ENCODE data around the gene RGSL1. TPM values are rescaled to one million over a fixed set of nuclear protein-coding genes. Genes with fewer than 3 reads are reported as not detected.

RGSL1 gene
- total and polyA plus RNA-seq, 9 of the 15 experiments (the other 6 are each of a cell fraction or from before 2014, with no cell fraction given), result 0.03 TPM; not detected in 8

- CTCF ChIA-PET (ENCODE audit: low intra/inter-chr PET ratio), result no interaction called here
- H3K9me1 ChIP-seq (ENCODE audit: control insufficient read depth, insufficient read depth, low read length), result no peaks in the 10 kb centered on the region
- H3K27ac ChIP-seq (ENCODE audit: extremely low read depth, low read depth, low read length), result no peak overlapping the region
- no peaks in the 10 kb centered on the region for H3K9me3 ChIP-seq (replicated peaks; ENCODE audit: control insufficient read depth, insufficient read depth, low read depth, low read length)
- FAIRE-seq, result no peak
- in situ Hi-C loops (cut with MboI) (no loop called here), intact Hi-C loops (cut with micrococcal nuclease) (no loop called here)
- H2AFZ ChIP-seq (ENCODE audit: low read depth, low read length), result no peak overlapping the region
- TF ChIP-seq MECOM (CRISPR knock-in tag; IDR thresholded peaks at IDR 0.05), result no peak
- TF ChIP-seq ZFX (CRISPR knock-in tag; IDR thresholded peaks at IDR 0.05), result no peak
- no peak for TF ChIP-seq ZNF431 (CRISPR knock-in tag; IDR thresholded peaks at IDR 0.05)
- TF ChIP-seq THRB (CRISPR knock-in tag; conservative IDR thresholded peaks at IDR 0.05), result no peak
- TF ChIP-seq, protein P1, sequence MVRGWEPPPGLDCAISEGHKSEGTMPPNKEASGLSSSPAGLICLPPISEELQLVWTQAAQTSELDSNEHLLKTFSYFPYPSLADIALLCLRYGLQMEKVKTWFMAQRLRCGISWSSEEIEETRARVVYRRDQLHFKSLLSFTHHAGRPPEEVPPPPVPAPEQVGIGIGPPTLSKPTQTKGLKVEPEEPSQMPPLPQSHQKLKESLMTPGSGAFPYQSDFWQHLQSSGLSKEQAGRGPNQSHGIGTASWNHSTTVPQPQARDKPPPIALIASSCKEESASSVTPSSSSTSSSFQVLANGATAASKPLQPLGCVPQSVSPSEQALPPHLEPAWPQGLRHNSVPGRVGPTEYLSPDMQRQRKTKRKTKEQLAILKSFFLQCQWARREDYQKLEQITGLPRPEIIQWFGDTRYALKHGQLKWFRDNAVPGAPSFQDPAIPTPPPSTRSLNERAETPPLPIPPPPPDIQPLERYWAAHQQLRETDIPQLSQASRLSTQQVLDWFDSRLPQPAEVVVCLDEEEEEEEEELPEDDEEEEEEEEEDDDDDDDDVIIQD (CRISPR knock-in tag; IDR thresholded peaks at IDR 0.05), result no peak
- TF ChIP-seq HDGF (IDR thresholded peaks at IDR 0.05), result no peak
- TF ChIP-seq, protein P2, sequence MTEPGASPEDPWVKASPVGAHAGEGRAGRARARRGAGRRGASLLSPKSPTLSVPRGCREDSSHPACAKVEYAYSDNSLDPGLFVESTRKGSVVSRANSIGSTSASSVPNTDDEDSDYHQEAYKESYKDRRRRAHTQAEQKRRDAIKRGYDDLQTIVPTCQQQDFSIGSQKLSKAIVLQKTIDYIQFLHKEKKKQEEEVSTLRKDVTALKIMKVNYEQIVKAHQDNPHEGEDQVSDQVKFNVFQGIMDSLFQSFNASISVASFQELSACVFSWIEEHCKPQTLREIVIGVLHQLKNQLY (CRISPR knock-in tag; conservative IDR thresholded peaks at IDR 0.05), result no peak
- no peak for TF ChIP-seq HNRNPH1 (optimal IDR thresholded peaks at IDR 0.05; ENCODE audit: low read depth, low read length)
- no peak for TF ChIP-seq SIRT6 (IDR thresholded peaks at IDR 0.05; ENCODE audit: low read depth, low read length)
- no peak for TF ChIP-seq ARID2 (IDR thresholded peaks at IDR 0.05)
- no peak for TF ChIP-seq RFX7 (CRISPR knock-in tag; IDR thresholded peaks at IDR 0.05)
- no peak for TF ChIP-seq ZNF395 (CRISPR knock-in tag; IDR thresholded peaks at IDR 0.05)
- no peak for TF ChIP-seq RFX5 (IDR thresholded peaks at IDR 0.05; ENCODE audit: low read depth, low read length)
- no TSS peak for BruUV-seq (replicated peaks)
- 3% methylated on average over 2 of the region's 2 CpGs for WGBS (ENCODE audit: insufficient coverage, low coverage, missing lambda C conversion rate)
- no peak for ATAC-seq
- H4K20me1 ChIP-seq (replicated peaks; ENCODE audit: control insufficient read depth, insufficient read depth, low read length), result no peaks in the 10 kb centered on the region
- H3K4me2 ChIP-seq (ENCODE audit: insufficient read depth, low read length), result no peak overlapping the region
- no peak overlapping the region for H3K9ac ChIP-seq (ENCODE audit: insufficient read depth in 1 of 2, low read depth in 2 of 2, low read length in 2 of 2)
- H3K4me1 ChIP-seq (replicated peaks in 1 of 2; ENCODE audit: control insufficient read depth in 2 of 2, insufficient read depth in 2 of 2, low read length in 2 of 2), result peaks cover 9 to 10% of the 10 kb centered on the region in 2 experiments
- POLR2A ChIA-PET, result interaction anchor here (0.5 to 0.9 kb wide), 5 partner anchors 8 to 272 kb away, joined by 3 to 5 read pairs (median 3); no protein-coding TSS in a partner anchor
- no peaks in the 10 kb centered on the region for H3K36me3 ChIP-seq (ENCODE audit: control insufficient read depth, insufficient read depth, low read length)
- H3K4me3 ChIP-seq, result no peak overlapping the region
- no peak for DNase-seq (ENCODE audit: extremely low read depth in 1 of 4, low spot score in 3 of 4)
- H3K79me2 ChIP-seq (ENCODE audit: control insufficient read depth, insufficient read depth, low read length), result no peaks in the 10 kb centered on the region
- H3K27me3 ChIP-seq (ENCODE audit: control insufficient read depth in 2 of 2, insufficient read depth in 2 of 2, low read length in 2 of 2), result peaks cover 11 to 16% of the 10 kb centered on the region in 2 experiments; a peak in 4 of 5 replicates
These were observed 21.9 kb upstream of the RGSL1 start for GRCh38 chr1:182428043-182428442.
